ENCODE results near the gene AP1B1. TPM values are rescaled to one million over a fixed set of nuclear protein-coding genes. Genes with fewer than 3 reads are reported as not detected.

The AP1B1 gene
- total and polyA plus RNA-seq, 2 of the 13 experiments (the other 11 are each of a cell fraction or from before 2014, with no cell fraction given), result 26.6 to 29.7 TPM

GRCh38 chr22:29306835-29307595 lies 81.4 kb downstream of the AP1B1 start (continued):
- no peak for TF ChIP-seq SKIL (CRISPR knock-in tag; IDR thresholded peaks at IDR 0.05; ENCODE audit: borderline replicate concordance)
- no peak for TF ChIP-seq HOXD1 (CRISPR knock-in tag; IDR thresholded peaks at IDR 0.05)
- 0 out of 2 replicates have a peak, but pooled peaks have one; percentile 52 for TF ChIP-seq HNF4G (IDR thresholded peaks at IDR 0.05; ENCODE audit: borderline replicate concordance, low read depth, low read length)
- TF ChIP-seq HNF4G (CRISPR knock-in tag; IDR thresholded peaks at IDR 0.05; ENCODE audit: borderline replicate concordance, low read depth), result no peak
- 0 out of 2 replicates have a peak, but pooled peaks have one; percentile 15 for TF ChIP-seq ZNF567 (CRISPR knock-in tag; IDR thresholded peaks at IDR 0.05; ENCODE audit: borderline replicate concordance)
- TF ChIP-seq ZMYM4 (CRISPR knock-in tag; IDR thresholded peaks at IDR 0.05), result peak; percentile 34; the same call in 1 of the 2 replicates
- TF ChIP-seq MYPOP (CRISPR knock-in tag; IDR thresholded peaks at IDR 0.05), result no peak
- TF ChIP-seq POGK (CRISPR knock-in tag; conservative IDR thresholded peaks at IDR 0.05), result peak; percentile 8; the same call in 1 of the 2 replicates
- peak; percentile 73; the same call in 1 of the 2 replicates for TF ChIP-seq PATZ1 (CRISPR knock-in tag; IDR thresholded peaks at IDR 0.05)
- peak; percentile 89 for TF ChIP-seq ZNF777 (CRISPR knock-in tag; IDR thresholded peaks at IDR 0.05)
- TF ChIP-seq MED13 (CRISPR knock-in tag; IDR thresholded peaks at IDR 0.05), result peak; percentile 56
- TF ChIP-seq YY1 (IDR thresholded peaks at IDR 0.05; ENCODE audit: insufficient read depth, insufficient replicate concordance, low read depth, low read length), result peak; percentile 19
- no peak for TF ChIP-seq ZNF577 (CRISPR knock-in tag; IDR thresholded peaks at IDR 0.05; ENCODE audit: borderline replicate concordance, low read depth)
- TF ChIP-seq ATF7-NPFF (CRISPR knock-in tag; IDR thresholded peaks at IDR 0.05; ENCODE audit: low read depth), result 0 out of 2 replicates have a peak, but pooled peaks have one; percentile 22
- TF ChIP-seq KDM5A (IDR thresholded peaks at IDR 0.05; ENCODE audit: borderline replicate concordance, low read length), result peak; percentile 43; the same call in 1 of the 2 replicates
- 0 out of 2 replicates have a peak, but pooled peaks have one; percentile 14 for TF ChIP-seq ZFP37 (CRISPR knock-in tag; IDR thresholded peaks at IDR 0.05; ENCODE audit: borderline replicate concordance)
- TF ChIP-seq IRF9 (CRISPR knock-in tag; IDR thresholded peaks at IDR 0.05; ENCODE audit: borderline replicate concordance), result no peak
- peak; percentile 65; the same call in 1 of the 2 replicates for TF ChIP-seq YEATS4 (CRISPR knock-in tag; IDR thresholded peaks at IDR 0.05; ENCODE audit: borderline replicate concordance)

Measured in HepG2 (cell line).